Kidney glomerular epithelial cell (primary cell): ENCODE measurements around the gene PAPOLA.

Experiments
- DNase-seq: peaks from one replicate; lab custom pipeline; 2025; lab: John Stamatoyannopoulos, UW

PAPOLA gene

GRCh38 chr14:96586056-96586455 is 83.9 kb downstream of the PAPOLA start:
- no peak for DNase-seq

- no peak for DNase-seq
Measured at GRCh38 chr14:96586921-96587822, 85.0 kb downstream of the PAPOLA start.

DNA sequence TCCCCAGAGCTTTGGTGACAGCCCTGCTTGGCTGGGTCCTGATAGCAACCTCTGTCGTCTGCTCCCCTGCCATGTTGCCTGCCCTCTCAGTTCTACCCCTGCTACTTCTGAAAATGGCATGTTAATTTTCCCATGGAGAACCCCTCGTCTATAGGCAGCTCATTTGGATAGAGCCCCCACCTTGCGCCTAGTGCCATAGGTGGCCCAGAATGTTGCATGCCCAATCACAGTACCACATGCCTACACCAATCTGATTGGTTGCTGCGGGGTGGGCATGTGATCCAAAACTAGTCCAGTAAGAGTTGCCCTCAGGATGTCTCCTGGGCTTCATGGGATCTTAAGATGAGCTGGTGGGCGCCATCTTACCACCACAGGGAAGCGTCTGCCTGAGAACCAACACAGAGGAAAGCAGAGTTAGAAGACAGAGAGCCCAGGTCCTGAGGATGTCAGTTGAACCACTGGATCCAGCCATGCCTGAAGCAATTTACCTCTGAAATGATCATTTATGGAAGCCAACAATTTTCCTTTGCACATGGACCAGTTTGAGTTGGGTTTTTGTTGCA is 85.7 kb downstream of the PAPOLA start:
- DNase-seq = no peak

DNA sequence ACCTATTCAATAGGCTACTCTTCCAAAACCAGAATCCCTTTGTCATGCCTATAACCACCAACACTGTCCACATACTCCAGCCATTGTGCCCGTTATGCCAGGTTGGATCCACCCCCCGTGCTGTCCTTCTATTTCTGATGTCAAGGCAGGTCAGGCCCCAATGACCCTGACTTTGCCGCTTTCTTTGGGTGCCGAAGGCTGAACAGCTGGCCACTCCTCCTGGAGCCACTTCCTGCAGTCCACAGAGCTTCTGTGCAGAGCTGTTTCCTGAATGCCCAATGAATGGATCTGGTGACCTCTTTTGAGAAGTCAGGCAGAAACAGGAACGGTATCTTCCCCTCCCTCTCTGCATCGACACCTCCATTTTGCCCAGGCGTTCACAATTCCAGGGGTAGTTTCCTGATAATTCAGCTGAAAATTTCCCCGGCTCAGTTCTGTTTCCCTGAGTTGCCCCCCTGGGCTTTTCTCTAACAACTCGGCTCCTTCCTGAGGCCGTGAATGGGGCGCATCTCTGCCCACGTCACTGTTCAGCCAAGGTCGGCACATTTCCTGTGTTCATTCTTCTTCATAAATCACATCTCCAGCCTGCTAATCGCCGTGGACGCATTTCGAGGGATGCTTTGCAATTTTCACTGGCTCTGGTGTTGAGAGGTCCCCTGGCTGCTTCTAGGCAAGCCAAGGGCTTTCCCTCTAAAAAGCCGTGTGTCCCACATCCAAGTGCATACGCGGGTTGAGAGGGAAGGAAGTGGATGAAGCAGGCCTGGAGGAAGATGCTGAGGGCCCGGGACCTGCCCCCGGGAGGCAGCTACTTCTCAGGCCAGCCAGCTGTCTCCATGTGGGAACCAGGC is 86.5 kb downstream of the PAPOLA start:
- no peak for DNase-seq

- DNase-seq = no peak
Measured at GRCh38 chr14:96589577-96589976, 87.4 kb downstream of the PAPOLA start.

DNA sequence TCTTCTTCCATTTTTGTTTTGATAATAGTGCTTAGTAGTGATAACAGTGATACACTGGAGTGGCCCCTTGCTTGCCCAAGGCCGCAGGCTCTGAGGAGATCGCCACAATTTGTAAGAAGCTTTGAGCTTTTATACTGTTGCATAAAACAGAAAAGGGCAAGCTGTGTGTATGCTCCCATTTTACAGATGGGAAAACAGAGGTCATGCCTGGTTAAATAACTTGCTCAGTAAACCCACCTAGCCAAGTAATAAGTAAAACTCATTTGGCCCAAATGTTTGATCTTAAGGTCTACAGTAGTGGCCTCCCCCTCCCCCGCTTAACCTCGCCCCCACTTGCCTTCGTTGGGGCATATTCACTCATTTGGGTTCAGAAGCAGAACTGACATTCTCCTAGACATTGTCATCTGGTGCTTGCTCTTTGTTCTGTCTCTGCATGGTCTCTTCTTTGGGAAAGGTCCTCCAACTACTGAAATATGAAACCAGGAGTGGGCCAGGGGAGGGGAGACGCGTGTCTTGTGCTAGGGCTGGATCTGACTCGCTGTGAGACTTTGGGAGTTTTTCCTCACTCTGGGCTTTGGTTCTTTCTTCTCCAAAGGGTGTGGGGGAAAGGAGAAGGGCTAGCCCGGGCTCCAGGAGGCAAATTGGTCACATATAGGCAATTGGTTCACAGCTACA is 88.1 kb downstream of the PAPOLA start:
- no peak for DNase-seq

- DNase-seq = no peak
Measured at GRCh38 chr14:96592591-96593386, 90.6 kb downstream of the PAPOLA start.

DNA sequence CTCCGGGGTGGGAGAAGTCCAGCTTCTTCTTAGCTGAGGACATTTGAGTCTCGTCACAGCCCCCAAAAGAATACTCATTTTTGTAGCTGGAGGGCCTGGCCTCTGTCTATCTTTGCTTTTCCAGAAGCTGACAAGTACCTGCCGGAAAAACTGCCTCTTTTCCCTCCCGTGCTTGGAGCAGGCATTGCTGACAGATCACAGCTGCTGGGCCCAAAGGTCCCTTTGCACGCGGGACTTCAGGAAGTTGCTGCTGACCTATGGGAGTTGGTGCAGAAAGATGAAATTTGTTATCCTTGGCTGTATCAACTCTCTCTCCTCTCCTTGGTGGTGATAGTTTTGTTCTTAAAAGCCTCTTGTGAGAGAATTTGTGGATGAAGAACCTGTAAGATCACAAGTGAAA is 92.8 kb downstream of the PAPOLA start:
- DNase-seq = no peak

GRCh38 chr14:96597680-96598079 is 95.5 kb downstream of the PAPOLA start:
- no peak for DNase-seq

DNA sequence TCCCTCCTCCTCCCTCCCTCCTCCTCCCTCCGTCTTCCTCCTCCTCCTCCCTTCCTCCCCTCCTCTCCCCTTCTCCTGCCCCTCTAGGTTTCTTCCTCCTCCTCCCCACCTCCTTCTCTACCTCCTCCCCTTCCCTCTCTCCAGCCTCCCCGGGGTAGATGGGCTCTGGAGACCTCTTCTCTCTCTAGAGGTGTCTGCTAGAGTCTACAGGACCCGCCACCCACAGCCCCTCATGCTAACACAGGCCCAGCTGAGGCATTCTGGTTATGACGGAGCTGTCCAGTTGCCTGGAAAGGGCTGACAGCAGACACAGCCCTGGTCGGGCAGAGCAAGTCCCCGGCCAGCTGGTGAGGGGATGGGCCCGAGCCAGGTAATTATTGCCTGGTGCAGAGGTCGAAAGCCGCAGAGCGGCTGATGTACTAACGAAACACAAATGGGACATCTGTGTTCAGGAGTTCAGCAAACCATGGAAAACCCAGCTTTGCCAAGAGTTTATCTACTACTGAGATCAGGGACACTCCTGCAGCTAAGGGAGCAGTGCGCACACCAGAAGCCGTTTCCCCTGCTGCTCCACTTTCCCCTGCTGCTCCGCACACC is 96.2 kb downstream of the PAPOLA start:
- no peak for DNase-seq

- DNase-seq = no peak
Measured at GRCh38 chr14:96599076-96599475, 96.9 kb downstream of the PAPOLA start.

- no peak for DNase-seq
Measured at GRCh38 chr14:96602186-96602585, 100.0 kb downstream of the PAPOLA start.

GRCh38 chr14:96603350-96604255 is 101.4 kb downstream of the PAPOLA start:
- DNase-seq = no peak

DNA sequence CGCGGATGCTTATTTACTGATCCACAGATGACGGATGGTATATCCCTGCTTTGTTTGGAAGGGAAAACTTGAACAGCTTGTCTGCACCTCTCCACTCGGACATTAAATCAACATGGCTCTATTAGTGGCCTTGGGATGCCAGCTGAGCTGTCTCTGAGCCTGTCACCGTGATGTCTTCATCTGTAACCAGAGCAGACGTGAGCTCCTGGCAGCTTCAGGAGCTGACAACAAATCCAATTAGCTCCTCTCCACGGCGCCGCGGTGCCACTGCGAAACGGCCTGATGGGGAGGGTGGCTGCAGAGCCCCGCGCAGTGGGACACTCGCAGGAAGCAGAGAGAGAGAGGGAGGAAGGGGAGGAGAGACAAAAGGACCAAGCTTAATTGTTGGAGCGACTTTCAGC is 112.3 kb downstream of the PAPOLA start:
- no peak for DNase-seq

DNA sequence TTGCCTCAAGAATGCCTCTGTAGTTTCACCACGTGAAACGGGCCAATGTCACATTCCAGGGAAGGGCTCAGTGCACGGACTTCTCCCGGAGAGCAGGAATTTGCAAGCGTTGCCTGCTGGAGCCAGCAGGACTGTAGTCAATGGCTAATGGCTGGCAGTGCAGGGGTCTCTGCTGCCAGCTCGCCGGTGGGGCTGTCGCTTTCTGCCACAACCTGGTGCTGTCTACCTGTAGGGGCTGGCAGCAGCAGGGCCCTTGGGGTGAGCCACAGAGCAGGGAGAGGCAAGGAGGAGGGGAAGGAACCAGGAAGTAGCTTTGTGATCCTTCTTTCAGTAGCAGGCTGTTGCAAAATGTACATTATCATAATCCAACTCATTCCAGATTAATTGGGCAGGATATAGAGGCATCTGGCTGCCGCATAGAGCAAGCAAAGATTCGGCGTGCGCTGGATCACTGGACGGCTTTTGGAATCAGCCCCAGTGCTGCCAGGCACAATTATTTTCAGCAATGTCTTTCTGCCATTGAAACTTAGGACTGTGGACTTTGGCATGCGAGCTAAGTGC is 114.1 kb downstream of the PAPOLA start:
- no peak for DNase-seq
